SKM-1 treated with dmso at 0.1 percent for 144 hours (cell line): Measurements from ENCODE around the gene SNTG2.
"Not testable (repeated sequence)": the region's sequence is repeated elsewhere in the genome, so short reads cannot be mapped to it uniquely, and the experiment has no call there.

Source experiments
- DNase-seq: peaks from one replicate; lab custom pipeline; 2025; ENCODE audit not compliant: unreplicated experiment; lab: John Stamatoyannopoulos, UW

The SNTG2 gene

GRCh38 chr2:1360557-1361250, 410.1 kb downstream of the SNTG2 start:
- no peak for DNase-seq

GRCh38 chr2:1363367-1363766, 412.7 kb downstream of the SNTG2 start:
- DNase-seq: no peak

GRCh38 chr2:1366546-1367134, 416.0 kb downstream of the SNTG2 start:
- no peak for DNase-seq

GRCh38 chr2:1367601-1368000, 417.0 kb downstream of the SNTG2 start:
- DNase-seq: no peak

- DNase-seq: no peak
Observed at GRCh38 chr2:1369905-1370304, 419.3 kb downstream of the SNTG2 start.

- no peak for DNase-seq
Observed at GRCh38 chr2:1370461-1370860, 419.8 kb downstream of the SNTG2 start.

GRCh38 chr2:1371082-1371481, 420.4 kb downstream of the SNTG2 start:
- no peak for DNase-seq

GRCh38 chr2:1373830-1374229, 423.2 kb downstream of the SNTG2 start:
- DNase-seq: no peak

- DNase-seq: no peak
Observed at GRCh38 chr2:1374287-1374686, 423.6 kb downstream of the SNTG2 start.

GRCh38 chr2:1375794-1376193, 425.1 kb downstream of the SNTG2 start:
- no peak for DNase-seq

- no peak for DNase-seq
Observed at GRCh38 chr2:1377473-1377872, 426.8 kb downstream of the SNTG2 start.

GRCh38 chr2:1378456-1379150, 428.0 kb downstream of the SNTG2 start:
- DNase-seq: no peak

GRCh38 chr2:1381644-1382043, 431.0 kb downstream of the SNTG2 start:
- DNase-seq: no peak

GRCh38 chr2:1387954-1388725, 437.5 kb downstream of the SNTG2 start:
- DNase-seq: not testable (repeated sequence)

- DNase-seq: not testable (repeated sequence)
Observed at GRCh38 chr2:1390118-1390517, 439.5 kb downstream of the SNTG2 start.

- no peak for DNase-seq
Observed at GRCh38 chr2:1393321-1393720, 442.7 kb downstream of the SNTG2 start.

GRCh38 chr2:1394709-1395408, 444.2 kb downstream of the SNTG2 start:
- DNase-seq: no peak

- DNase-seq: no peak
Observed at GRCh38 chr2:1397350-1397749, 446.7 kb downstream of the SNTG2 start.

GRCh38 chr2:1398191-1398590, 447.5 kb downstream of the SNTG2 start:
- DNase-seq: no peak

GRCh38 chr2:1400943-1401735, 450.5 kb downstream of the SNTG2 start:
- DNase-seq: no peak
